ENCODE results near the gene HERC6.
"Not testable (repeated sequence)": the region's sequence is repeated elsewhere in the genome, so short reads cannot be mapped to it uniquely, and the experiment has no call there.

Gene HERC6

DNA sequence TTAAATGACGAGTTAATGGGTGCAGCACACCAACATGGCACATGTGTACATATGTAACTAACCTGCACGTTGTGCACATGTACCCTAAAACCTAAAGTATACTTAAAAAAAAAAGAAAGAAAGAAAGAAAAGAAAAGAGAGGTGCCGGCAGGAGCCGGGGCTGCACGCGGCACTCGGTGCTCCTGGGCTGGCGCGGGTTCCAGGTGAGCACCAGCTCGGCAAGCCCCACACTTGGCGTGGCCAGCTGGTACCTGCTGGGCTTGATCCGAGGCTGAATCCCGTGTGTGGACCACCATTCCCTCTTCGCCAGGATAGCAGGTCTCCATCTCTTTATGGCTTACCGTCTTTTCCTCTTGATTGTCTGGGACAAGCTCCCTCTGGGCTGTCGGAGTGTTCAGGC, 17.9 kb upstream of the HERC6 start:
- ChIA-PET POLR2A (no interaction called here), CTCF (no interaction called here)
- no peak for DNase-seq (ENCODE audit: extremely low spot score)
- TF ChIP-seq SP1 (IDR thresholded peaks at IDR 0.05) (no peak), HDGF (IDR thresholded peaks at IDR 0.05; ENCODE audit: borderline replicate concordance) (no peak), TARDBP (IDR thresholded peaks at IDR 0.05) (no peak), PKNOX1 (IDR thresholded peaks at IDR 0.05) (no peak), FOXM1 (IDR thresholded peaks at IDR 0.05; ENCODE audit: borderline replicate concordance) (no peak), SUZ12 (IDR thresholded peaks at IDR 0.05) (no peak), ARNT (IDR thresholded peaks at IDR 0.05) (no peak), LEF1 (IDR thresholded peaks at IDR 0.05; ENCODE audit: borderline replicate concordance) (no peak), ZNF384 (IDR thresholded peaks at IDR 0.05) (no peak), CTBP1 (IDR thresholded peaks at IDR 0.05; ENCODE audit: borderline replicate concordance) (no peak), NFRKB (IDR thresholded peaks at IDR 0.05) (no peak), FOXK2 (IDR thresholded peaks at IDR 0.05) (no peak), BHLHE40 (IDR thresholded peaks at IDR 0.05; ENCODE audit: borderline replicate concordance) (no peak), FOXA1 (IDR thresholded peaks at IDR 0.05) (no peak)

DNA sequence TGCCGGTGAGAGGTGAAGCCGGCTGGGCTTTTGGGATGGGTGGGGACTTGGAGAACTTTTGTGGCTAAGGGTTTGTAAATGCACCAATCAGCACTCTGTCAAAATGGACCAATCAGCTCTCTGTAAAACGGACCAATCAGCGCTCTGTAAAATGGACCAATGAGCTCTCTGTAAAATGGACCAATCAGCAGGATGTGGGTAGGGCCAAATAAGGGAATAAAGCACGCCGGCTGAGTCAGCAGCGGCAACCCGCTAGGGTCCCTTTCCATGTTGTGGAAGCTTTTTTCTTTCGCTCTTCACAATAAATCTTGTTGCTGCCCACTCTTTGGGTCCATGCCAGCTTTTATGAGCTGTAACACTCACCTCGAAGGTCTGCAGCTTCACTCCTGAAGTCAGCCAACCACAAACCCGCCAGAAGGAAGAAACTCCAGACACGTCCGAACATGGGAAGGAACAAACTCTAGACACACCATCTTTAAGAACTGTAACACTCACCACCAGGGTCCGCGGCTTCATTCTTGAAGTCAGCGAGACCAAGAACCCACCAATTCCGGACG, 17.4 kb upstream of the HERC6 start:
- POLR2A ChIA-PET; DNase-seq (ENCODE audit: extremely low spot score); CTCF ChIA-PET: not testable (repeated sequence)

- no peak for DNase-seq (ENCODE audit: extremely low spot score)
- no peak for TF ChIP-seq FOXA1 (IDR thresholded peaks at IDR 0.05)
- TF ChIP-seq LEF1 (IDR thresholded peaks at IDR 0.05; ENCODE audit: borderline replicate concordance) = no peak
- TF ChIP-seq NFRKB (IDR thresholded peaks at IDR 0.05) = no peak
- no peak for TF ChIP-seq ELF4 (IDR thresholded peaks at IDR 0.05)
- TF ChIP-seq SUZ12 (IDR thresholded peaks at IDR 0.05) = no peak
- no peak for TF ChIP-seq BHLHE40 (IDR thresholded peaks at IDR 0.05; ENCODE audit: borderline replicate concordance)
- TF ChIP-seq FOXM1 (IDR thresholded peaks at IDR 0.05; ENCODE audit: borderline replicate concordance) = no peak
- TF ChIP-seq TARDBP (IDR thresholded peaks at IDR 0.05) = no peak
- no peak for TF ChIP-seq CTBP1 (IDR thresholded peaks at IDR 0.05; ENCODE audit: borderline replicate concordance)
- TF ChIP-seq SP1 (IDR thresholded peaks at IDR 0.05) = no peak
- TF ChIP-seq HDGF (IDR thresholded peaks at IDR 0.05; ENCODE audit: borderline replicate concordance) = no peak
- TF ChIP-seq L3MBTL2 (conservative IDR thresholded peaks at IDR 0.05) = no peak
- ChIA-PET CTCF (interaction anchor here (0.6 kb wide), 1 partner anchor 378 kb away, joined by 3 read pairs; no protein-coding TSS in a partner anchor), POLR2A (no interaction called here)
These were observed 12.2 kb upstream of the HERC6 start for GRCh38 chr4:88366460-88366859.

DNA sequence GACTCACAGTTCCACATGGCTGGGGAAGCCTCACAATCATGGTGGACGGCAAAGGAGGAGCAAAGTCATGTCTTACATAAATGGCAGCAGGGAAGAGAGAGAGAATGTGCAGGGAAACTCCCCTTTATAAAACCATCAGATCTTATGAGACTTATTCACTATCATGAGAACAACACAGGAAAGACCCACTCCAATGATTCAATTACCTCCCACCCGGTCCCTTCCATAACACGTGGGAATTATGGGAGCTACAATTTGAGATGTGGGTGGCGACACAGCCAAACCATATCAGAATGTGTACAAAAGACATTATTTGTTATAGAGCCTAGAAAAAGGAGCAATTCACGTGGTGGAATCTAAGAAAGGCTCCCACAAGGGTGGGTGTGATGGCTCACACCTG, 10.8 kb upstream of the HERC6 start:
- ChIA-PET POLR2A (no interaction called here), CTCF (no interaction called here)
- DNase-seq (ENCODE audit: extremely low spot score) = no peak
- TF ChIP-seq L3MBTL2 (conservative IDR thresholded peaks at IDR 0.05) (no peak), CTBP1 (IDR thresholded peaks at IDR 0.05; ENCODE audit: borderline replicate concordance) (no peak)

GRCh38 chr4:88369180-88369812, 9.4 kb upstream of the HERC6 start:
- POLR2A ChIA-PET = not testable (repeated sequence)
- DNase-seq (ENCODE audit: extremely low spot score) = peak; percentile 25
- CTCF ChIA-PET = interaction anchor here (0.6 to 1.4 kb wide), 7 partner anchors 10 to 260 kb away, joined by 3 to 8 read pairs (median 3); partner anchors contain the start of gene HERC6

DNA sequence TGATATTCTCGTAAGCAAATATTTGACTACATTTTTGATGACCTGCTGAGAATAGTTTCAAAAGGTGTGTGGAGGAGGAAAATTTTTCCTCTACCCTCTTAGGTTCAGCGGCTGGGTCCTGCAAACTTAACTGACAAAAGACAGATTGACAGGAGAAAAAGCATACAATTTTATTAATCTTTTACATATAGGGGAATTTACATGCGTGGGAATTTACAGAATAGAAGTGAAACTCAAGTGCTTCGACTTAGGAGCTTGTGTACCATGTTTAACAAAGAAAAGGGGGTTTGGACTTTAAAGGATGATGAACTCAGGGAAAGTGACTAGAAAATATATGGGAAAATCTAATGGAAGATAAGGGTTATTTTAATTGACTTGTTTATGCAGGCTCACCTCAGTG, 2.5 kb downstream of the HERC6 start:
- DNase-seq (ENCODE audit: extremely low spot score) = no peak
- TF ChIP-seq LEF1 (IDR thresholded peaks at IDR 0.05; ENCODE audit: borderline replicate concordance) (no peak), SP1 (IDR thresholded peaks at IDR 0.05) (no peak), BHLHE40 (IDR thresholded peaks at IDR 0.05; ENCODE audit: borderline replicate concordance) (no peak), NFRKB (IDR thresholded peaks at IDR 0.05) (no peak), FOXK2 (IDR thresholded peaks at IDR 0.05) (no peak), TARDBP (IDR thresholded peaks at IDR 0.05) (no peak), SUZ12 (IDR thresholded peaks at IDR 0.05) (no peak), FOXM1 (IDR thresholded peaks at IDR 0.05; ENCODE audit: borderline replicate concordance) (no peak), ELF4 (IDR thresholded peaks at IDR 0.05) (no peak), L3MBTL2 (conservative IDR thresholded peaks at IDR 0.05) (no peak), FOXA1 (IDR thresholded peaks at IDR 0.05) (no peak)
- ChIA-PET CTCF (no interaction called here), POLR2A (no interaction called here)

- no peak for DNase-seq (ENCODE audit: extremely low spot score)
- no peak for TF ChIP-seq HDGF (IDR thresholded peaks at IDR 0.05; ENCODE audit: borderline replicate concordance)
- no peak for TF ChIP-seq FOXM1 (IDR thresholded peaks at IDR 0.05; ENCODE audit: borderline replicate concordance)
- TF ChIP-seq ARNT (IDR thresholded peaks at IDR 0.05) = no peak
- no peak for TF ChIP-seq CTBP1 (IDR thresholded peaks at IDR 0.05; ENCODE audit: borderline replicate concordance)
- no peak for TF ChIP-seq ZNF384 (IDR thresholded peaks at IDR 0.05)
- no peak for TF ChIP-seq BHLHE40 (IDR thresholded peaks at IDR 0.05; ENCODE audit: borderline replicate concordance)
- no peak for TF ChIP-seq PKNOX1 (IDR thresholded peaks at IDR 0.05)
- no peak for TF ChIP-seq L3MBTL2 (conservative IDR thresholded peaks at IDR 0.05)
- CTCF ChIA-PET = interaction anchor here (0.6 kb wide), 1 partner anchor 102 kb away, joined by 4 read pairs; no protein-coding TSS in a partner anchor
- POLR2A ChIA-PET = no interaction called here
These were observed 4.0 kb downstream of the HERC6 start for GRCh38 chr4:88382621-88383020.
